SK-N-SH (cell line): ENCODE measurements around the gene TPPP. TPM values are rescaled to one million over a fixed set of nuclear protein-coding genes. Genes with fewer than 3 reads are reported as not detected.

Experiments
- CTCF ChIA-PET: fragments of 300-600, 350-600 bp; formaldehyde crosslinking; extraction: SDS; loops from one replicate; lab custom pipeline; 2021; lab: Yijun Ruan, JAX
- POLR2A ChIA-PET: fragments of 350-600 bp; sonication (Branson Sonifier 250); formaldehyde crosslinking; extraction: SDS; loops from one replicate; lab custom pipeline; 2020; ENCODE audit warnings: antibody characterized with exemption, inconsistent platforms; lab: Yijun Ruan, JAX
- DNase-seq: peaks from one replicate; pipeline ENCODE4 v3.0.0; 2012
- H2AFZ ChIP-seq: fragments of 200-600 bp; sonication (generic); 2 replicates; pipeline ENCODE4 v1.8.1; 2016; ENCODE audit warnings: antibody characterized with exemption, mild to moderate bottlenecking, low read depth
- H3F3A ChIP-seq: fragments of 200-600 bp; sonication (generic); replicated peaks from 2 replicates; pipeline ENCODE3; 2016; ENCODE audit warnings: antibody characterized with exemption, mild to moderate bottlenecking; ENCODE audit not compliant: insufficient read depth
- H3K27ac ChIP-seq, 2 experiments: fragments of 200-500 bp in 1 of 2; fragments of 200-600 bp in 1 of 2; sonication (Bioruptor generic) in 1 of 2; sonication (generic), shearing (Covaris generic) in 1 of 2; 2 replicates each; pipeline versions ENCODE4 v1.5.1 to v1.6.1; 2014 to 2016; ENCODE audit warnings: low read depth in 2 of 2, inconsistent platforms in 1 of 2, low read length in 1 of 2, mild to moderate bottlenecking in 1 of 2, mixed read lengths in 1 of 2
- H3K27me3 ChIP-seq: fragments of 200-600 bp; sonication (generic), shearing (Covaris generic); 2 replicates; pipeline ENCODE4 v1.6.1; 2016; ENCODE audit warnings: mixed run types; ENCODE audit not compliant: insufficient read depth
- H3K36me3 ChIP-seq, 2 experiments: fragments of 200-500 bp in 1 of 2; fragments of 200-600 bp in 1 of 2; sonication (Bioruptor generic) in 1 of 2; sonication (generic) in 1 of 2; replicated peaks in 1 of 2; 2 replicates each; pipeline versions ENCODE3 to v1.5.1; 2014 to 2016; ENCODE audit warnings: low read length in 1 of 2, mild to moderate bottlenecking in 1 of 2; ENCODE audit not compliant: insufficient read depth in 2 of 2, control insufficient read depth in 1 of 2
- H3K4me1 ChIP-seq, 2 experiments: fragments of 200-500 bp in 1 of 2; fragments of 200-600 bp in 1 of 2; sonication (Bioruptor generic) in 1 of 2; sonication (generic), shearing (Covaris generic) in 1 of 2; 2 replicates each; pipeline versions ENCODE4 v1.5.1 to v1.6.1; 2014 to 2016; ENCODE audit warnings: low read depth in 1 of 2, low read length in 1 of 2, mixed run types in 1 of 2; ENCODE audit not compliant: insufficient read depth in 2 of 2, control insufficient read depth in 1 of 2
- H3K4me2 ChIP-seq: fragments of 200-600 bp; sonication (generic), shearing (Covaris generic); 2 replicates; pipeline ENCODE4 v1.6.1; 2017; ENCODE audit warnings: mixed run types
- H3K4me3 ChIP-seq, 2 experiments: fragments of 200-500 bp in 1 of 2; fragments of 200-600 bp in 1 of 2; sonication (Bioruptor generic) in 1 of 2; sonication (generic), shearing (Covaris generic) in 1 of 2; 2 replicates each; pipeline versions ENCODE4 v1.5.1 to v1.8.1; 2014 to 2016; ENCODE audit warnings: low read depth in 2 of 2, inconsistent platforms in 1 of 2, low read length in 1 of 2, mild to moderate bottlenecking in 1 of 2, mixed read lengths in 1 of 2, moderate library complexity in 1 of 2
- H3K79me2 ChIP-seq: fragments of 200-600 bp; sonication (generic); 2 replicates; pipeline ENCODE4 v1.8.1; 2017; ENCODE audit warnings: mild to moderate bottlenecking; ENCODE audit not compliant: insufficient read depth
- H3K9ac ChIP-seq: fragments of 200-600 bp; sonication (generic); 2 replicates; pipeline ENCODE4 v1.6.1; 2017; ENCODE audit warnings: mixed run types
- H3K9me2 ChIP-seq: fragments of 200-600 bp; sonication (generic); 2 replicates; pipeline ENCODE4 v1.6.1; 2017; ENCODE audit warnings: mixed run types
- H3K9me3 ChIP-seq: fragments of 200-600 bp; sonication (generic); 2 replicates; pipeline ENCODE4 v1.6.1; 2017; ENCODE audit warnings: mixed run types, mild to moderate bottlenecking, moderate library complexity
- H4K20me1 ChIP-seq: fragments of 200-600 bp; sonication (generic); 2 replicates; pipeline ENCODE4 v1.6.1; 2017; ENCODE audit warnings: mild to moderate bottlenecking, mixed run types; ENCODE audit not compliant: insufficient read depth
- EP300 ChIP-seq, 2 experiments: IDR thresholded peaks; 2 replicates each; pipeline versions ENCODE4 v1.4.0 to v1.6.1; 2012; ENCODE audit warnings: borderline replicate concordance in 1 of 2, low read depth in 1 of 2, low read length in 1 of 2
- EZH2phosphoT487 ChIP-seq: fragments of 200-600 bp; sonication (generic); IDR thresholded peaks from 2 replicates; pipeline ENCODE4 v1.6.1; 2017; ENCODE audit warnings: low read depth, mixed run types, mild to moderate bottlenecking, antibody characterized with exemption, moderate library complexity, borderline replicate concordance
- FOSL2 ChIP-seq: IDR thresholded peaks from 2 replicates; pipeline ENCODE4 v1.4.0; 2012; ENCODE audit warnings: low read depth, mild to moderate bottlenecking, moderate library complexity, borderline replicate concordance
- FOXJ3 ChIP-seq: sonication (generic); formaldehyde crosslinking; IDR thresholded peaks from 2 replicates; pipeline ENCODE4 v1.5.1; 2020; ENCODE audit warnings: mild to moderate bottlenecking, missing genetic modification reagents
- FOXM1 ChIP-seq: IDR thresholded peaks from 2 replicates; pipeline ENCODE4 v1.4.0; 2012; ENCODE audit warnings: low read depth, mild to moderate bottlenecking
- GABPA ChIP-seq: IDR thresholded peaks from 2 replicates; pipeline ENCODE4 v1.4.0; 2012; ENCODE audit warnings: low read depth, mild to moderate bottlenecking
- GATA2 ChIP-seq: sonication (generic); formaldehyde crosslinking; IDR thresholded peaks from 2 replicates; pipeline ENCODE4 v1.5.0; 2020; ENCODE audit warnings: mild to moderate bottlenecking, missing genetic modification reagents
- NFIC ChIP-seq: IDR thresholded peaks from 2 replicates; pipeline ENCODE4 v1.4.0; 2012; ENCODE audit warnings: borderline replicate concordance
- POLR2AphosphoS5 ChIP-seq: IDR thresholded peaks from 2 replicates; pipeline ENCODE4 v1.6.1; 2012; ENCODE audit warnings: low read depth, low read length
- RCOR1 ChIP-seq: fragments of 150-350 bp; IDR thresholded peaks from 2 replicates; pipeline ENCODE4 v1.6.1; 2017; ENCODE audit warnings: antibody characterized with exemption, low read length
- RFX5 ChIP-seq: IDR thresholded peaks from 2 replicates; pipeline ENCODE4 v1.6.1; 2012; ENCODE audit warnings: mild to moderate bottlenecking, improper control_type of control experiment, low read length
- RXRA ChIP-seq: IDR thresholded peaks from 2 replicates; pipeline ENCODE4 v1.4.0; 2012; ENCODE audit warnings: low read depth, mild to moderate bottlenecking, borderline replicate concordance
- SIN3A ChIP-seq: IDR thresholded peaks from 2 replicates; pipeline ENCODE4 v1.6.1; 2012; ENCODE audit warnings: low read depth, mild to moderate bottlenecking, low read length, moderate library complexity, borderline replicate concordance
- SMC3 ChIP-seq: IDR thresholded peaks from 2 replicates; pipeline ENCODE4 v1.6.1; 2012; ENCODE audit warnings: low read depth, low read length, improper control_type of control experiment
- TAF1 ChIP-seq: IDR thresholded peaks from 2 replicates; pipeline ENCODE4 v1.6.1; 2012; ENCODE audit warnings: low read depth, mild to moderate bottlenecking, low read length, moderate library complexity, borderline replicate concordance
- TCF12 ChIP-seq: IDR thresholded peaks from 2 replicates; pipeline ENCODE4 v1.4.0; 2012
- TEAD4 ChIP-seq: IDR thresholded peaks from 2 replicates; pipeline ENCODE4 v1.4.0; 2012; ENCODE audit warnings: mild to moderate bottlenecking, borderline replicate concordance; ENCODE audit not compliant: insufficient read depth
- USF1 ChIP-seq: IDR thresholded peaks from 2 replicates; pipeline ENCODE4 v1.4.0; 2012; ENCODE audit warnings: low read depth, borderline replicate concordance
- WGBS: methylation state at CpG from one replicate; pipeline ENCODE4 v1.1.6; 2017; ENCODE audit warnings: low lambda C conversion rate; 5-methylcytosine and 5-hydroxymethylcytosine counted together
- polyA plus RNA-seq, 3 experiments: library from polyadenylated mRNA; depleted of rRNA; stranded (reverse); fragments of >200 nt; gene quantifications; 2 replicates each; pipeline ENCODE4 v1.2.3, GENCODE V29; 2012
- TF ChIP-seq, protein P1 (sequence below): fragments of 150-350 bp; IDR thresholded peaks from 2 replicates; pipeline ENCODE4 v1.6.1; 2017; ENCODE audit warnings: antibody characterized with exemption, low read length, low read depth, borderline replicate concordance
- TF ChIP-seq, protein P2 (sequence below): fragments of 200-600 bp; sonication (generic); IDR thresholded peaks from 2 replicates; pipeline ENCODE4 v1.6.1; 2017; ENCODE audit warnings: antibody characterized with exemption, mild to moderate bottlenecking, moderate library complexity
- TF ChIP-seq, protein P3 (sequence below): IDR thresholded peaks from 2 replicates; pipeline ENCODE4 v1.4.0; 2012; ENCODE audit warnings: low read depth, borderline replicate concordance

The TPPP gene
- polyA plus RNA-seq, 1 of the 3 experiments (the other 2 are of a cell fraction) = 0.05 TPM

- Histone ChIP-seq H3F3A (no peaks in the 10 kb centered on the region), H2AFZ (no peak overlapping the region), H3K9me3 (no peaks in the 10 kb centered on the region), H3K9me2 (no peaks in the 10 kb centered on the region), H3K4me3 (no peak overlapping the region), H3K79me2 (peaks cover 24% of the 10 kb centered on the region), H3K4me1 (no peaks in the 10 kb centered on the region), H3K4me2 (no peak overlapping the region), H3K27me3 (no peaks in the 10 kb centered on the region), H3K36me3 (peaks cover 0 to 15% of the 10 kb centered on the region in 2 experiments), H3K9ac (no peak overlapping the region), H4K20me1 (no peaks in the 10 kb centered on the region), H3K27ac (no peak overlapping the region)
- DNase-seq = no peak
- ChIA-PET CTCF (no interaction called here), POLR2A (no interaction called here)
- TF ChIP-seq RXRA (no peak), USF1 (no peak), TCF12 (no peak), RFX5 (no peak), EZH2phosphoT487 (no peak), NFIC (no peak), POLR2AphosphoS5 (no peak), TEAD4 (no peak), EP300 (IDR thresholded peaks at IDR 0.05; ENCODE audit: borderline replicate concordance in 1 of 2, low read depth in 1 of 2, low read length in 1 of 2) (no peak), SIN3A (no peak), FOXM1 (no peak), RCOR1 (no peak), GABPA (no peak)
- TF ChIP-seq, protein P1, sequence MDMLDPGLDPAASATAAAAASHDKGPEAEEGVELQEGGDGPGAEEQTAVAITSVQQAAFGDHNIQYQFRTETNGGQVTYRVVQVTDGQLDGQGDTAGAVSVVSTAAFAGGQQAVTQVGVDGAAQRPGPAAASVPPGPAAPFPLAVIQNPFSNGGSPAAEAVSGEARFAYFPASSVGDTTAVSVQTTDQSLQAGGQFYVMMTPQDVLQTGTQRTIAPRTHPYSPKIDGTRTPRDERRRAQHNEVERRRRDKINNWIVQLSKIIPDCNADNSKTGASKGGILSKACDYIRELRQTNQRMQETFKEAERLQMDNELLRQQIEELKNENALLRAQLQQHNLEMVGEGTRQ = no peak
- TF ChIP-seq, protein P2, sequence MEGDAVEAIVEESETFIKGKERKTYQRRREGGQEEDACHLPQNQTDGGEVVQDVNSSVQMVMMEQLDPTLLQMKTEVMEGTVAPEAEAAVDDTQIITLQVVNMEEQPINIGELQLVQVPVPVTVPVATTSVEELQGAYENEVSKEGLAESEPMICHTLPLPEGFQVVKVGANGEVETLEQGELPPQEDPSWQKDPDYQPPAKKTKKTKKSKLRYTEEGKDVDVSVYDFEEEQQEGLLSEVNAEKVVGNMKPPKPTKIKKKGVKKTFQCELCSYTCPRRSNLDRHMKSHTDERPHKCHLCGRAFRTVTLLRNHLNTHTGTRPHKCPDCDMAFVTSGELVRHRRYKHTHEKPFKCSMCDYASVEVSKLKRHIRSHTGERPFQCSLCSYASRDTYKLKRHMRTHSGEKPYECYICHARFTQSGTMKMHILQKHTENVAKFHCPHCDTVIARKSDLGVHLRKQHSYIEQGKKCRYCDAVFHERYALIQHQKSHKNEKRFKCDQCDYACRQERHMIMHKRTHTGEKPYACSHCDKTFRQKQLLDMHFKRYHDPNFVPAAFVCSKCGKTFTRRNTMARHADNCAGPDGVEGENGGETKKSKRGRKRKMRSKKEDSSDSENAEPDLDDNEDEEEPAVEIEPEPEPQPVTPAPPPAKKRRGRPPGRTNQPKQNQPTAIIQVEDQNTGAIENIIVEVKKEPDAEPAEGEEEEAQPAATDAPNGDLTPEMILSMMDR = no peak
- whole genome bisulfite sequencing = 96% methylated on average over 15 of the region's 20 CpGs
These were observed 73.0 kb downstream of the TPPP start for GRCh38 chr5:620152-620551.

DNA sequence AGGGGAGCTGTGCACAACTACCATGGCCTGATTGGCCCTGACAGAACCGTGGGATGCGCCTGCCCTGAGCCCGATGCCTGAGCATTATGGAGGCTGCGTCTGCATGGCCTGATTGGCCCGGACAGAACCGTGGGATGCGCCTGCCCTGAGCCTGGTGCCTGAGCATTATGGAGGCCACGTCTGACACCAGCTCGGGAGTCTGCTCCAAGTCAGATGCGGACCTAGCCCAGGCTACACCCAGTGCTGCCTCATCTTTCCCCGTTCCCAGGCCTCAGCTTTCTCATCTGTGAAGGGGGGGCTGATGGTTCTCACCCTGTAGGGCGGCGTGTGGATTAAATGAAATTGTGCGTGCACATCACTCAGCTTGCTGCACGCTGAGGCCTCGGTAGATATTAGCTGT is 73.7 kb downstream of the TPPP start:
- ChIA-PET CTCF (no interaction called here), POLR2A (no interaction called here)
- no peaks in the 10 kb centered on the region; the same call in 1 of the 2 replicates for H3K9me3 ChIP-seq
- H3K36me3 ChIP-seq = peaks cover 0 to 12% of the 10 kb centered on the region in 2 experiments
- H3K4me2 ChIP-seq = no peak overlapping the region
- no peak overlapping the region for H3K4me3 ChIP-seq
- no peaks in the 10 kb centered on the region for H3K9me2 ChIP-seq
- no peaks in the 10 kb centered on the region for H3K27me3 ChIP-seq
- H4K20me1 ChIP-seq = no peaks in the 10 kb centered on the region
- H3F3A ChIP-seq = no peaks in the 10 kb centered on the region
- no peak for DNase-seq
- no peak overlapping the region for H2AFZ ChIP-seq
- 95% methylated on average over 9 of the region's 16 CpGs for WGBS
- H3K79me2 ChIP-seq = peaks cover 31% of the 10 kb centered on the region
- no peaks in the 10 kb centered on the region for H3K4me1 ChIP-seq
- no peak overlapping the region for H3K27ac ChIP-seq
- no peak overlapping the region for H3K9ac ChIP-seq
- TF ChIP-seq SIN3A (no peak), FOSL2 (no peak), TAF1 (no peak), RCOR1 (no peak), GABPA (no peak), EP300 (IDR thresholded peaks at IDR 0.05; ENCODE audit: borderline replicate concordance in 1 of 2, low read depth in 1 of 2, low read length in 1 of 2) (no peak), FOXJ3 (CRISPR knock-in tag) (no peak), SMC3 (no peak), GATA2 (CRISPR knock-in tag) (no peak)
- TF ChIP-seq, protein P3, sequence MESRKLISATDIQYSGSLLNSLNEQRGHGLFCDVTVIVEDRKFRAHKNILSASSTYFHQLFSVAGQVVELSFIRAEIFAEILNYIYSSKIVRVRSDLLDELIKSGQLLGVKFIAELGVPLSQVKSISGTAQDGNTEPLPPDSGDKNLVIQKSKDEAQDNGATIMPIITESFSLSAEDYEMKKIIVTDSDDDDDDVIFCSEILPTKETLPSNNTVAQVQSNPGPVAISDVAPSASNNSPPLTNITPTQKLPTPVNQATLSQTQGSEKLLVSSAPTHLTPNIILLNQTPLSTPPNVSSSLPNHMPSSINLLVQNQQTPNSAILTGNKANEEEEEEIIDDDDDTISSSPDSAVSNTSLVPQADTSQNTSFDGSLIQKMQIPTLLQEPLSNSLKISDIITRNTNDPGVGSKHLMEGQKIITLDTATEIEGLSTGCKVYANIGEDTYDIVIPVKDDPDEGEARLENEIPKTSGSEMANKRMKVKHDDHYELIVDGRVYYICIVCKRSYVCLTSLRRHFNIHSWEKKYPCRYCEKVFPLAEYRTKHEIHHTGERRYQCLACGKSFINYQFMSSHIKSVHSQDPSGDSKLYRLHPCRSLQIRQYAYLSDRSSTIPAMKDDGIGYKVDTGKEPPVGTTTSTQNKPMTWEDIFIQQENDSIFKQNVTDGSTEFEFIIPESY = no peak
- TF ChIP-seq, protein P1 = no peak
